ENCODE measurements around the gene ARSG. TPM values are rescaled to one million over a fixed set of nuclear protein-coding genes. Genes with fewer than 3 reads are reported as not detected.

Gene ARSG
- polyA plus RNA-seq, 1 donor (not counting 4 experiments of a cell fraction or from before 2014, with no cell fraction given), result 0.41 TPM

DNA sequence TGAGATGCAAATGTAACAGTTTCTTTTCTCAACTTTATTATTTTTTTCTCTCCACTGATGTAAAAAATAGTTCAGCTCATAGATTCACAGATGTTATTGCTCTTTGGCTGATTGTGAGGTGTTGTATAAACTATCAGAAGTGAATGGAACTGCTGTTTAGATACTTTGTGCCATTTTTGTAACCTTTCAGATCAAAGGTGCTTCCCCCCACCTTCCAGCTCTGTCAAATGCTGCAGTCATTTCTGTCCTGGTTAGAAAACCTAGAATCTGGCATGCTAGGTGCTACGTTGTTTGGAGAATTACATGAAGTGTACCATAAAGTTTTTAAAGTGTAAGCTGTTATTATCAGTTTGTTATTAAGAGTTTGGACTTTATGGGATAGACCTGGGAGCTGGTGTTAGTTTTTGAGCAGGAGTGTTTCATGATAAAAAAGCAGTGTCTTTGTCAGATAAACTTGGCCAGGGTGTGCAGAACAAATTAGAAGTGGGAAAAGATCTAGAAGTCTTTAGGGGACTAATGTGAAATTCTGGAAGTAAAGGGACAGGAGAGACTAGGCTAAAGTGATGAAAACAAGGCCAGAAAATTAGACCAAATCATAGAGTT, 167.8 kb downstream of the ARSG start:
- no peak overlapping the region for H2AFZ ChIP-seq (ENCODE audit: control insufficient read depth, low read length)

DNA sequence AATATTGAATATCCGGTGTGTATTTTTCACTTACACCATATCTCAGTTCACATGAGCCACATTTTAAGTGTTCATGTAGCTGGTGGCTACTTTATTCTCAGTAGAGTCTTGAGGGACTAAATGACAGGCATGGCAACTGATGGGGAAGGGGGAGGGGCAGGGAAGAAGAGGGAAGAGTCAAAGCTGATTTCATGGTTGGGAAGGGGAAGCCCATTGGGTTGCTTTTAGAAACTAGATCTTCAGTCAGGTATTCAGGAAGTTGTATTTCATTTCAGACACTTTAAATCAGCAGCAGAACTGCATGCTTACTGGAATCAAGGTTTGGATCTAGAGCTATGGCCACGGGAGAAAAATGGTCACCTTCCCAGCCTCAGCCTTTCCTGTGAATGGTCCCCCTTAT, 168.9 kb downstream of the ARSG start:
- dilution Hi-C loops (cut with MboI; ENCODE audit: extremely low pct_ligation_motif_present, low sequenced_read_pairs), result no loop called here
- FAIRE-seq (no peak), DNase-seq (ENCODE audit: low read depth, low spot score) (no peak)
- H3K9me1 ChIP-seq (ENCODE audit: control insufficient read depth, extremely low read depth, insufficient read depth, low read length), result no peaks in the 10 kb centered on the region
- H3K36me3 ChIP-seq (ENCODE audit: control insufficient read depth in 2 of 2, extremely low read depth in 1 of 2, insufficient read depth in 2 of 2, low read length in 2 of 2), result no peaks in the 10 kb centered on the region
- H3K4me3 ChIP-seq (ENCODE audit: control insufficient read depth in 2 of 3, extremely low read depth in 1 of 3, insufficient read depth in 2 of 3, low read depth in 1 of 3, low read length in 3 of 3), result no peak overlapping the region
- H3K27ac ChIP-seq (ENCODE audit: control insufficient read depth, insufficient read depth, low read length), result no peak overlapping the region
- H3K27me3 ChIP-seq (ENCODE audit: control insufficient read depth, extremely low read depth, insufficient read depth, low read length), result no peaks in the 10 kb centered on the region
- no peak overlapping the region for H3K9ac ChIP-seq (ENCODE audit: control insufficient read depth, extremely low read depth, insufficient read depth, low read length)
- H2AFZ ChIP-seq (ENCODE audit: control insufficient read depth, low read length), result no peak overlapping the region
- no peaks in the 10 kb centered on the region for H3K9me3 ChIP-seq (ENCODE audit: control insufficient read depth, low read depth, low read length)
- no peak for TF ChIP-seq EZH2 (IDR thresholded peaks at IDR 0.05; ENCODE audit: low read length)
- TF ChIP-seq, protein P1, sequence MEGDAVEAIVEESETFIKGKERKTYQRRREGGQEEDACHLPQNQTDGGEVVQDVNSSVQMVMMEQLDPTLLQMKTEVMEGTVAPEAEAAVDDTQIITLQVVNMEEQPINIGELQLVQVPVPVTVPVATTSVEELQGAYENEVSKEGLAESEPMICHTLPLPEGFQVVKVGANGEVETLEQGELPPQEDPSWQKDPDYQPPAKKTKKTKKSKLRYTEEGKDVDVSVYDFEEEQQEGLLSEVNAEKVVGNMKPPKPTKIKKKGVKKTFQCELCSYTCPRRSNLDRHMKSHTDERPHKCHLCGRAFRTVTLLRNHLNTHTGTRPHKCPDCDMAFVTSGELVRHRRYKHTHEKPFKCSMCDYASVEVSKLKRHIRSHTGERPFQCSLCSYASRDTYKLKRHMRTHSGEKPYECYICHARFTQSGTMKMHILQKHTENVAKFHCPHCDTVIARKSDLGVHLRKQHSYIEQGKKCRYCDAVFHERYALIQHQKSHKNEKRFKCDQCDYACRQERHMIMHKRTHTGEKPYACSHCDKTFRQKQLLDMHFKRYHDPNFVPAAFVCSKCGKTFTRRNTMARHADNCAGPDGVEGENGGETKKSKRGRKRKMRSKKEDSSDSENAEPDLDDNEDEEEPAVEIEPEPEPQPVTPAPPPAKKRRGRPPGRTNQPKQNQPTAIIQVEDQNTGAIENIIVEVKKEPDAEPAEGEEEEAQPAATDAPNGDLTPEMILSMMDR (optimal IDR thresholded peaks at IDR 0.05 in 1 of 3, IDR thresholded peaks at IDR 0.05 in 1 of 3, conservative IDR thresholded peaks at IDR 0.05 in 1 of 3; ENCODE audit: extremely low read depth in 1 of 3, insufficient read depth in 2 of 3, low read length in 3 of 3), result no peak
- no peaks in the 10 kb centered on the region for H4K20me1 ChIP-seq (ENCODE audit: control insufficient read depth, extremely low read depth, insufficient read depth, low read length)
- H3K4me1 ChIP-seq (ENCODE audit: control insufficient read depth, extremely low read depth, insufficient read depth, low read length), result peaks cover 39% of the 10 kb centered on the region
- no peak overlapping the region for H3K4me2 ChIP-seq (ENCODE audit: control insufficient read depth, extremely low read depth, insufficient read depth, low read depth, low read length)
- no peaks in the 10 kb centered on the region for H3K79me2 ChIP-seq (ENCODE audit: control insufficient read depth, insufficient read depth, low read length)

More for the DNA sequence above, 167.8 kb downstream of the ARSG start:
- Histone ChIP-seq H4K20me1 (ENCODE audit: control insufficient read depth, extremely low read depth, insufficient read depth, low read length) (no peaks in the 10 kb centered on the region), H3K9me1 (ENCODE audit: control insufficient read depth, extremely low read depth, insufficient read depth, low read length) (no peaks in the 10 kb centered on the region), H3K79me2 (ENCODE audit: control insufficient read depth, insufficient read depth, low read length) (peaks cover 7% of the 10 kb centered on the region), H3K4me2 (ENCODE audit: control insufficient read depth, extremely low read depth, insufficient read depth, low read depth, low read length) (no peak overlapping the region), H3K27ac (ENCODE audit: control insufficient read depth, insufficient read depth, low read length) (no peak overlapping the region), H3K27me3 (ENCODE audit: control insufficient read depth, extremely low read depth, insufficient read depth, low read length) (no peaks in the 10 kb centered on the region), H3K4me3 (ENCODE audit: control insufficient read depth in 2 of 3, extremely low read depth in 1 of 3, insufficient read depth in 2 of 3, low read depth in 1 of 3, low read length in 3 of 3) (no peak overlapping the region), H3K9ac (ENCODE audit: control insufficient read depth, extremely low read depth, insufficient read depth, low read length) (no peak overlapping the region), H3K4me1 (ENCODE audit: control insufficient read depth, extremely low read depth, insufficient read depth, low read length) (peaks cover 39% of the 10 kb centered on the region), H3K9me3 (ENCODE audit: control insufficient read depth, low read depth, low read length) (no peaks in the 10 kb centered on the region), H3K36me3 (ENCODE audit: control insufficient read depth in 2 of 2, extremely low read depth in 1 of 2, insufficient read depth in 2 of 2, low read length in 2 of 2) (no peaks in the 10 kb centered on the region)
- DNase-seq (ENCODE audit: low read depth, low spot score) (no peak), FAIRE-seq (no peak)
- dilution Hi-C loops (cut with MboI; ENCODE audit: extremely low pct_ligation_motif_present, low sequenced_read_pairs), result no loop called here
- TF ChIP-seq, protein P1 (optimal IDR thresholded peaks at IDR 0.05 in 1 of 3, IDR thresholded peaks at IDR 0.05 in 1 of 3, conservative IDR thresholded peaks at IDR 0.05 in 1 of 3; ENCODE audit: extremely low read depth in 1 of 3, insufficient read depth in 2 of 3, low read length in 3 of 3), result no peak
- TF ChIP-seq EZH2 (IDR thresholded peaks at IDR 0.05; ENCODE audit: low read length), result no peak
